ENCODE data around the gene SETD4. TPM values are rescaled to one million over a fixed set of nuclear protein-coding genes. Genes with fewer than 3 reads are reported as not detected.

Gene SETD4
- total and polyA plus RNA-seq, 2 donors, result 13.5 to 33.9 TPM

DNA sequence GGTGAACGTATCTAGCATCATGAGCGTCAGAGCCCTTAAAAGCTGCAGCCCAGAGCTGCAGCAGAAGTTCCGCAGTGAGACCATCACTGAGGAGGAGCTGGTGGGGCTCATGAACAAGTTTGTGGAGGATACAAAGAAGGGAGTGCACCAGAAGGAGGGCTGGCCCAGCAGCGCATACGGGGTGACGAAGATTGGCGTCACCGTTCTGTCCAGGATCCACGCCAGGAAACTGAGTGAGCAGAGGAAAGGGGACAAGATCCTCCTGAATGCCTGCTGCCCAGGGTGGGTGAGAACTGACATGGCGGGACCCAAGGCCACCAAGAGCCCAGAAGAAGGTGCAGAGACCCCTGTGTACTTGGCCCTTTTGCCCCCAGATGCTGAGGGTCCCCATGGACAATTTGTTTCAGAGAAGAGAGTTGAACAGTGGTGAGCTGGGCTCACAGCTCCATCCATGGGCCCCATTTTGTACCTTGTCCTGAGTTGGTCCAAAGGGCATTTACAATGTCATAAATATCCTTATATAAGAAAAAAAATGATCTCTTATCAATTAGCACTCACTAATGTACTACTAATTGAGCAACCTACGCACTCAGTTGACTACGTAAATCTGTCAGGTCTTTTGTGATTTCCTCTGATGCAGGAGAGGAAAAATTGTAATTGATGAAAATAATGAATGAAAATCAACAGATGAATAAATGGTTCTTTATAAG is 12.3 kb upstream of the SETD4 start:
- Histone ChIP-seq H3K4me3 (ENCODE audit: low read depth, low read length) (no peak overlapping the region), H3K27ac (ENCODE audit: low read depth) (no peak overlapping the region), H3K4me1 (ENCODE audit: insufficient read depth) (no peaks in the 10 kb centered on the region), H3K36me3 (ENCODE audit: insufficient read depth) (no peaks in the 10 kb centered on the region)
- WGBS, result 97% methylated on average over 12 of the region's 12 CpGs
- no peak for DNase-seq (ENCODE audit: extremely low spot score)

- no peak overlapping the region for H3K4me3 ChIP-seq (ENCODE audit: low read depth, low read length)
- no peak overlapping the region for H3K27ac ChIP-seq (ENCODE audit: low read depth)
- WGBS, result 81% methylated on average over 7 of the region's 7 CpGs
- H3K4me1 ChIP-seq (ENCODE audit: insufficient read depth), result no peaks in the 10 kb centered on the region
- no peak for DNase-seq (ENCODE audit: extremely low spot score)
- no peaks in the 10 kb centered on the region for H3K36me3 ChIP-seq (ENCODE audit: insufficient read depth)
Measured at GRCh38 chr21:36070999-36071398, 10.7 kb upstream of the SETD4 start.

DNA sequence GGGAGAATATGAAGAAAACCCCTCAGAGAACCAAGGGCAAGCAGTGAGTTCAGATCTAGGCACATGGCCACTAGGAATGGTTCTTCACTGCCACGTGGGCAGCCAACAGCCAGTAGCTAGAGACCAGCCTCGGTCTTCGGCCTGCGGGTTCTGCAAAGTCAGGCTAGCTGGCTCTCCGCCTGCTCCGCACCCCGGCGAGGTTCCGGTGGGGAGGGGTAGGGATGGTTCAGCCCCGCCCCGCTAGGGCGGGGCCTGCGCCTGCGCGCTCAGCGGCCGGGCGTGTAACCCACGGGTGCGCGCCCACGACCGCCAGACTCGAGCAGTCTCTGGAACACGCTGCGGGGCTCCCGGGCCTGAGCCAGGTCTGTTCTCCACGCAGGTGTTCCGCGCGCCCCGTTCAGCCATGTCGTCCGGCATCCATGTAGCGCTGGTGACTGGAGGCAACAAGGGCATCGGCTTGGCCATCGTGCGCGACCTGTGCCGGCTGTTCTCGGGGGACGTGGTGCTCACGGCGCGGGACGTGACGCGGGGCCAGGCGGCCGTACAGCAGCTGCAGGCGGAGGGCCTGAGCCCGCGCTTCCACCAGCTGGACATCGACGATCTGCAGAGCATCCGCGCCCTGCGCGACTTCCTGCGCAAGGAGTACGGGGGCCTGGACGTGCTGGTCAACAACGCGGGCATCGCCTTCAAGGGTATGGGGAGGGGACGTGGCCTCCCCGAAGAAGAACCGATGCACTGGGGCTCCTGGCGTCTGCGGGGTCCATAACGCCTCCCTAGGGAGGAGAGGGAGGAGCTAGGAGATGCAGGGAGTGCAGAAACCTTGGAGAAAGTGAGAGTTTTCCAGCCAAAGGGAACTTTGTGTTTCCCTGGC is 9.6 kb upstream of the SETD4 start, which contains the start of gene CBR1:
CBR1 (plus strand) TSS at position 312 of the 871 bp plus-strand sequence; CDS start at position 404, 92 bp downstream.
- Histone ChIP-seq H3K4me1 (ENCODE audit: insufficient read depth) (no peaks in the 10 kb centered on the region), H3K4me3 (ENCODE audit: low read depth, low read length) (peak within 1 kb of the TSS; percentile 68), H3K27ac (ENCODE audit: low read depth) (peak within 1 kb of the TSS; percentile 73), H3K36me3 (ENCODE audit: insufficient read depth) (no peaks in the 10 kb centered on the region)
- no peak for DNase-seq (ENCODE audit: extremely low spot score)
- under 1% methylated on average over 71 of the region's 71 CpGs for WGBS

DNA sequence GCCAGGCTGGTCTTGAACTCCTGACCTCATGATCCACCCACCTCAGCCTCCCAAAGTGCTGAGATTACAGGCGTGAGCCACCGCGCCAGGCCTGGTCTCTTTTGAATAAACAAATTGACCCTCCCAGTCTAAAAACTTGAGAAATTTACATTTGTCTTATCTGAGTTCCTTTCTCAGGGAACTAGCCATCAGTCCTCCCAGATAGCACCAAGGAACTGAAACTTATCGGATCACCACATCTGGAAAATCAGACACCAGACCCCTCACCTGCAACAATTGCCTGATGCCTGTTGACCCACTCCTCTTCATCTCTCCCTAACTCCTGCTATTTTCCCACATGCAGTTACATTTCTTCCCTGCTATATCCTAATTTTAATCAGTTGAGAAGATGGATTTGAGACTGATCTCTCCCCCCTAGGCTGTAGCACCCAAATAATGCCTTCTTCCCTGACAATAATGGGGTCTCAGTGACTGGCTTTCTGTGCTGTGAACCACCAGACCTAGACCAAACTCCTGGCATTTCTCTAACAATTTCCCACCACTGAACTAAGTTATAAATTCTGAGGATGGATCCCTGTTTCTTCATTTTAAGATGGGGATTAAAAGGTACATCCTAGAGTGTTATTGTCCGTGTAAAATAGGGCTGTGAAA is 8.5 kb upstream of the SETD4 start:
- no peaks in the 10 kb centered on the region for H3K36me3 ChIP-seq (ENCODE audit: insufficient read depth)
- H3K27ac ChIP-seq (ENCODE audit: low read depth), result no peak overlapping the region
- no peak for DNase-seq (ENCODE audit: extremely low spot score)
- 96% methylated on average over 5 of the region's 5 CpGs for WGBS
- H3K4me3 ChIP-seq (ENCODE audit: low read depth, low read length), result no peak overlapping the region
- H3K4me1 ChIP-seq (ENCODE audit: insufficient read depth), result no peaks in the 10 kb centered on the region

DNA sequence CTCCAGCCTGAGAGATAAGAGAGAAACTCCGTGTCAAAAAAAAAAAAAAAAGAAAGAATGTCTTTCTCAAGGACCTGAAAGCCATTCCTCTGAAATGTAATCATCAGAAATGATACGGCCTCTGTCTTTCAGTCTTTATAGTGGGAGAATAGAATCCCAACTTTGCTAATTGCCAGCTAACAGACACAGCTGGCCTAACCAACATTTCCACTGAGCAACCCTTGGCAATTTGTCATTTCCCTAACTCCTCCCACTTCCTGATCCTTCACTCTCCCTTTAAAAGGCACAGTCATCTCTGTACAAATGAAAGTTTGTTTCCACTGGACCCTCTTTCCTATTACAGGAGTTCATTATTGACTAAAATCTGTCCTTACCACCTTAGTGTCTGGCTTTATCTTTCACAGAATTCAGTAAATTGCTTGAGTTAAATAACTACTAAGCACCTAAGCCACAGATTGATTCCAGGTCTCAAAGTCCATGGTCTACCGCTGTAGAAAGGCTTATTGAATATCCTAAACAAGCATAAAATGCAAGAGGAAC is 5.2 kb upstream of the SETD4 start:
- 43% methylated on average over 3 of the region's 3 CpGs for WGBS
- Histone ChIP-seq H3K36me3 (ENCODE audit: insufficient read depth) (no peaks in the 10 kb centered on the region), H3K4me3 (ENCODE audit: low read depth, low read length) (no peak overlapping the region), H3K4me1 (ENCODE audit: insufficient read depth) (no peaks in the 10 kb centered on the region), H3K27ac (ENCODE audit: low read depth) (no peak overlapping the region)
- no peak for DNase-seq (ENCODE audit: extremely low spot score)

DNA sequence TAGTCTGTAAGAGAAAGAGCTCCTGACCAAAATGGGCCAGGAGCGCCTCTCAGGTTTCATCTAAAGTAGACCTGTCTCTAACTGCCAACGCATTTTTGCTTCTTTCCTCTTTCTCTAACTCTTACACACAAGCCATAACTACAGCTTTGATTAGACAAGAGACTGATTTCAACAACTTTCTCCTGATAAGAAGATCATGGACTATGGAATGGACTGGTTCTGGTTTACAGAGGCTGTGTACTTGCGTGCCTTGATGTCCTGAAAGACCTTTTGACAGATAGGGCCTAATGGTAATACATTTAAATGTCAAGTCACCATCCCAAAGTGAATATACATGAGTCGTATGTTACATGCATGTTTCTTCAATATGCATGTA is 3.7 kb upstream of the SETD4 start:
- no peaks in the 10 kb centered on the region for H3K36me3 ChIP-seq (ENCODE audit: insufficient read depth)
- 79% methylated on average over 4 of the region's 4 CpGs for WGBS
- no peaks in the 10 kb centered on the region for H3K4me1 ChIP-seq (ENCODE audit: insufficient read depth)
- no peak overlapping the region for H3K4me3 ChIP-seq (ENCODE audit: low read depth, low read length)
- no peak for DNase-seq (ENCODE audit: extremely low spot score)
- H3K27ac ChIP-seq (ENCODE audit: low read depth), result no peak overlapping the region

DNA sequence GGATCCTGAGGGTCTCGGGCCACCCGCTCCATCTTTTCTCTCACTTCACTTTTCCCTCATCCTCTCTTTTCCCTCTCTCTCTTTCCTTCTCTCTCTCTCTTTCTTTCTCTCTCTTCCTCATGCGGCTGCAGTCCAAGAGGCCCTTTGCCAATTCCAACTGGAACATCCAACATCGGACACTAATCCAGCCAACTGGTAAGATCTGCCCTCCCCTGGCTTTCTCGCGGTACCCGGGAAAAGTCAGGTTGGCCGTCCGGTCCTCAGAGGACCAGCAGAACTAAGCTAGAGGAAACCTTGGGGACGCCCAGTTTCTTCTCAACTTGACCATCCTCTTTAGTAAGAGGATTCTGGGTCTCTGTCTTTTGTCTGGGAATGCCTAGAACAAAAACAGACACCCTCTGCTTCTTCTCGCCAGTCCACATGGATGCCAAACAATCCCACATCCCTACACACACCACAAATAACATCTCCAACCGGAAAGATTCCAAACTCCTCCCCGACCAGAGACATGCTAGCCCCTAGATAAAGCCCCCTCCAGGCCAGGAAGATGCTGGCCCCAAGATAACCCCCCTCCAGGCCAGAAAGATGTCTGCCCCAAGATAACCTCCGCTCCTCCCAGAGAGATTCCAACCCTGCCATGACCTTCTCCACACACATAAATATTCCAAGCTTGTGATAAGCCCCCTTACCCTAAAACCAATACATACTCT is 3.2 kb upstream of the SETD4 start:
- Histone ChIP-seq H3K36me3 (ENCODE audit: insufficient read depth) (no peaks in the 10 kb centered on the region), H3K4me1 (ENCODE audit: insufficient read depth) (no peaks in the 10 kb centered on the region), H3K4me3 (ENCODE audit: low read depth, low read length) (no peak overlapping the region), H3K27ac (ENCODE audit: low read depth) (no peak overlapping the region)
- WGBS, result 86% methylated on average over 14 of the region's 14 CpGs
- DNase-seq (ENCODE audit: extremely low spot score), result no peak

- Histone ChIP-seq H3K4me3 (ENCODE audit: low read depth, low read length) (no peak overlapping the region), H3K4me1 (ENCODE audit: insufficient read depth) (no peaks in the 10 kb centered on the region), H3K36me3 (ENCODE audit: insufficient read depth) (no peaks in the 10 kb centered on the region), H3K27ac (ENCODE audit: low read depth) (no peak overlapping the region)
- no peak for DNase-seq (ENCODE audit: extremely low spot score)
- WGBS, result 99% methylated on average over 2 of the region's 2 CpGs
Measured at GRCh38 chr21:36061445-36061844, 1.1 kb upstream of the SETD4 start.

DNA sequence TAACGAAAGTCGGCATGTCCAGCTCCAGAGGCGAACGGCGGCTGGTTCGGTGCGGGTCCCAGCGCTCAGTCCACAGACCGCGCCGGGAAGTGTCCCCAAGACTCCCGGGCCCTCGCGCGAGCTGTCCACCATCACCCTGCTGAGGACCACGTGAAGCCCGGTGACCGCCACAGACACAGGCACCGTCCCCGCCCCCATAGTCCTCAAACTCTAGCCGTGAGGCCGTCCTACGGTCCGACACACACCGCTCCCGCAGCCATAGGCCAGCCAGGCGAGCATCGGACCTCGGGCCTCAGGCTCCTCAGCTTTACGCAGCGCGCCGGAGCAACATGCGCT is 535 bp downstream of the SETD4 start:
- peak overlapping the region; percentile 62 for H3K4me3 ChIP-seq (ENCODE audit: low read depth, low read length)
- no peak for DNase-seq (ENCODE audit: extremely low spot score)
- H3K36me3 ChIP-seq (ENCODE audit: insufficient read depth), result peaks cover 3% of the 10 kb centered on the region
- under 1% methylated on average over 34 of the region's 34 CpGs for WGBS
- no peaks in the 10 kb centered on the region for H3K4me1 ChIP-seq (ENCODE audit: insufficient read depth)
- peak overlapping the region; percentile 41 for H3K27ac ChIP-seq (ENCODE audit: low read depth)

GRCh38 chr21:36055551-36055950 is 4.8 kb downstream of the SETD4 start:
- WGBS, result 95% methylated on average over 3 of the region's 3 CpGs
- Histone ChIP-seq H3K36me3 (ENCODE audit: insufficient read depth) (peaks cover 7% of the 10 kb centered on the region), H3K4me3 (ENCODE audit: low read depth, low read length) (no peak overlapping the region), H3K27ac (ENCODE audit: low read depth) (no peak overlapping the region), H3K4me1 (ENCODE audit: insufficient read depth) (no peaks in the 10 kb centered on the region)
- DNase-seq (ENCODE audit: extremely low spot score), result no peak

DNA sequence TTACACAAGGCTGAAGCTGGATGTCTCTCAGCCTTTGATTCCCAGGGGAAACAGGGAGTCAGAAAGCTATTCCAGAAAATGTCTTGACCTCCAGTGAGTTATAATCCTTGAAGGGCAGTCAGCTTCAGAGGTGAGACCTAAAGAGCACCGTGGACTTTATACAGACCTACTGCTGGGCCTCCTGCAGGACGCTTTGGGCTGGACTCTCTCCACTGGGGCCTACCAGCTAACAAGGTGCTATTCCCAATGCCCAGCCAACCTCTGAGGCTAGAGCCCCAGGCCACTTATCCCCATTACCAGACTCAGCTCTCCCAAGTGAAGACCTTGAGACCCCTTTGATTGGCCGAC is 6.6 kb downstream of the SETD4 start:
- no peak overlapping the region for H3K4me3 ChIP-seq (ENCODE audit: low read depth, low read length)
- H3K27ac ChIP-seq (ENCODE audit: low read depth), result no peak overlapping the region
- WGBS, result 90% methylated on average over 3 of the region's 3 CpGs
- H3K36me3 ChIP-seq (ENCODE audit: insufficient read depth), result peaks cover 7% of the 10 kb centered on the region
- H3K4me1 ChIP-seq (ENCODE audit: insufficient read depth), result no peaks in the 10 kb centered on the region
- no peak for DNase-seq (ENCODE audit: extremely low spot score)

DNA sequence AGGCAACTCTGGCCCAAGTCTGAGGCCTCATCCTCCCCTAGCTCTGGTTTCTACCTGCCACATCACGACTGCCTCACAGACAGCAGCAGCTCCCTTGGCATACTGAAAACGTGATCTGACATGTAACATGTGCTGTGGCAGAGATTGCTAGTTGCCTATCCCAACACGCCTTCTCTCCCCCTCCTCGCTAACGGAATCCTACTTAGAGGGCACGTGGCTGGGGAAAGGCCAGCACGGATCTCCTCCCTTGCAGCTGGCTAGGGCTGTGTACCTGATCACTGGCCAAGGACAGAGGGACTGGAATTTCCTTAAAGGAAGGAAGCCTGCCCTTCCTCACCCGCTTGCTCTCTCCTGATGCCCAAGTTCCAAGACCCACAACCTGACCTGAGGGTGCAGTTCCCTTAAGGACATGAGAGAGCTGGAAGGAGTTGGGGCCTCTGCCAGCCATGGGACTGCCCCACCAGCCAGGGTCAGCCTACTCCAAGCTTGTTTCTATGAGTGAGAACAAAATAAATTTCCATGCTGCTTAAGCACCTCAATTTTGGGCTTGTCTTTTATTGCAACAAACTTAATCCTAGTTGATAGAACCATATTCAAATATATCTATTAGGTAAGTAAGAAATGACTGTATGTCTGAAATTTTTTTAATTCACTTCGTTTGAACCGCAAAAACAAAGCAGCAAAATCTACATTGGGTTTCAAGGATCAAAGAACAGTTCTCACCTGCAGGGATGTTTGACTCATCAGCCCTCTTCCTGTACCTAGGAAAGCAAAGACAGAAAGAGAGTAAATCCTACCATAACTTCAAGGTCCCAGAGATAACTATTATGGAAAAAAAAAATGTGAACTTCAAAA is 7.2 kb downstream of the SETD4 start:
- peaks cover 7% of the 10 kb centered on the region for H3K36me3 ChIP-seq (ENCODE audit: insufficient read depth)
- no peak overlapping the region for H3K27ac ChIP-seq (ENCODE audit: low read depth)
- 80% methylated on average over 10 of the region's 10 CpGs for WGBS
- no peaks in the 10 kb centered on the region for H3K4me1 ChIP-seq (ENCODE audit: insufficient read depth)
- no peak overlapping the region for H3K4me3 ChIP-seq (ENCODE audit: low read depth, low read length)
- DNase-seq (ENCODE audit: extremely low spot score), result no peak
